Measurements from ENCODE around the gene ZNF674. TPM values are rescaled to one million over a fixed set of nuclear protein-coding genes. Genes with fewer than 3 reads are reported as not detected.

ZNF674 gene
- total and polyA plus RNA-seq, 2 donors from 2014 or later, result 1.4 to 6.3 TPM

DNA sequence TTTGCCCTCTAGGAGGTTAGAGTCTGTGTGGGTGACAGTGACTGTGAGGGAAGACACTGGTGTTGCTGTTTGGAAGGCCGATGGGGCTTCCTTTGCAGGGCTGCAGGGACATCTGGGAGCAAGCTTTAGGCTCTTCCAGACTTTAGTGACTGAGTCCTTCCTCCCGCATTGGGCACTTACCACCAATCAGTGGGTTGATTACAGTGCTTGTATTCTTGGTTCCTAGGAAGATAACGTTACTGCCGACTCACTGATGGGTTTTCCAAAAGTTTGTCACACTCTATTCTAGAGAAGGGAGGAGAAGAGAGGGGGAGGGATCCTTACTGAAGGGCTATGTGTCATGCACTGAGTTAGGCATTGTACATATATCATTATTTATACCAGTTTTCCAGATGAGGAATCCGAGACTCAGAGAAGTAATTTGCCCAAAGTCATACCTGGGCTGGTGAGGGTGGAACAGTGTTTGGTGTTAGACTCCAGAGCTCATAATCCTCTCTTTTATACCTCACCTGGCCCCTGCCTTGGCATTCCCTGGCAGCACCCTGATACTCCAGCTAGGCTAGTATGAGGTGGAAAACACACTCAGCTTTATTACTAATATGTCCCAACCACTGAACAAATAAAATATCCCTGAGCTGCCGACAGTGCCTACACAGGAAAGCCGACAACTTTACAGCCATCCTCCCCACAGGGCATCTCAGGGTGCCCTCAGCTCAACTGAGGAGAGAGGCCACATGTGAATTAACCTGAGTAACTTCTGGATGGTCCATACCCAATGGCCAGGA is 32.2 kb upstream of the ZNF674 start:
- Histone ChIP-seq H3K27me3 (ENCODE audit: control insufficient read depth, insufficient read depth, low read length) (no peaks in the 10 kb centered on the region), H3K9me3 (ENCODE audit: control insufficient read depth in 2 of 3, insufficient read depth in 1 of 3, low read length in 3 of 3) (no peaks in the 10 kb centered on the region), H3K9ac (ENCODE audit: low read length in 3 of 3) (no peak overlapping the region), H3K4me1 (ENCODE audit: control insufficient read depth in 2 of 3, insufficient read depth in 2 of 3, low read depth in 1 of 3, low read length in 3 of 3) (no peaks in the 10 kb centered on the region), H3K36me3 (ENCODE audit: control insufficient read depth in 2 of 3, insufficient read depth in 3 of 3, low read length in 3 of 3) (no peaks in the 10 kb centered on the region), H3K4me3 (ENCODE audit: low read length in 3 of 3) (no peak overlapping the region), H3K27ac (ENCODE audit: low read depth in 2 of 2, low read length in 2 of 2) (no peak overlapping the region)
- DNase-seq (no peak), FAIRE-seq (no peak)
- TF ChIP-seq, protein P1, sequence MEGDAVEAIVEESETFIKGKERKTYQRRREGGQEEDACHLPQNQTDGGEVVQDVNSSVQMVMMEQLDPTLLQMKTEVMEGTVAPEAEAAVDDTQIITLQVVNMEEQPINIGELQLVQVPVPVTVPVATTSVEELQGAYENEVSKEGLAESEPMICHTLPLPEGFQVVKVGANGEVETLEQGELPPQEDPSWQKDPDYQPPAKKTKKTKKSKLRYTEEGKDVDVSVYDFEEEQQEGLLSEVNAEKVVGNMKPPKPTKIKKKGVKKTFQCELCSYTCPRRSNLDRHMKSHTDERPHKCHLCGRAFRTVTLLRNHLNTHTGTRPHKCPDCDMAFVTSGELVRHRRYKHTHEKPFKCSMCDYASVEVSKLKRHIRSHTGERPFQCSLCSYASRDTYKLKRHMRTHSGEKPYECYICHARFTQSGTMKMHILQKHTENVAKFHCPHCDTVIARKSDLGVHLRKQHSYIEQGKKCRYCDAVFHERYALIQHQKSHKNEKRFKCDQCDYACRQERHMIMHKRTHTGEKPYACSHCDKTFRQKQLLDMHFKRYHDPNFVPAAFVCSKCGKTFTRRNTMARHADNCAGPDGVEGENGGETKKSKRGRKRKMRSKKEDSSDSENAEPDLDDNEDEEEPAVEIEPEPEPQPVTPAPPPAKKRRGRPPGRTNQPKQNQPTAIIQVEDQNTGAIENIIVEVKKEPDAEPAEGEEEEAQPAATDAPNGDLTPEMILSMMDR (IDR thresholded peaks at IDR 0.05; ENCODE audit: borderline replicate concordance, extremely low read depth, insufficient read depth), result no peak
- intact Hi-C loops (cut with DNase I), result no loop called here

DNA sequence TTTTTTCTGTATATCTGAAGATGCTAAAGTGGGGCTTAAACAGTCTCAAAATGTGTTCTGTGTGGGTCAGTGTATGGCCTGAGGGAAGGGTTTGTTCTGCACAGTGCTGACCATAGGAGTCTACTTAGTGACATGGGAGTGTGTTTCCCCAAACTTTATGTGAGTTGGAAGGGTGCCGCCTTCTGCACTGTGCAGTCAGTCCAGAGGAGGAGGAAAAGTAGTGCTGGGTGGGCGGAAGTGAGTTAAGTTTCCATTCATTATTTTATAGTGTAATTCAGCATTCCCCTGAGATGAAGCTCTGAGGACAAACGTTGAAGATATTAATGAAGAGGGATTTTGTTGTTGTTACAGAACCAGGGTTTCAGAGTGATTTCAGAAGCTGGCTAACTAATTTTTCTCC is 31.2 kb upstream of the ZNF674 start:
- no peak for FAIRE-seq
- Histone ChIP-seq H3K9me3 (ENCODE audit: control insufficient read depth in 2 of 3, insufficient read depth in 1 of 3, low read length in 3 of 3) (no peaks in the 10 kb centered on the region), H3K9ac (ENCODE audit: low read length in 3 of 3) (no peak overlapping the region), H3K4me3 (ENCODE audit: low read length in 3 of 3) (peak overlapping the region in 1 of 3 donors; percentile 51), H3K27ac (ENCODE audit: low read depth in 2 of 2, low read length in 2 of 2) (no peak overlapping the region), H3K27me3 (ENCODE audit: control insufficient read depth, insufficient read depth, low read length) (peaks cover 2% of the 10 kb centered on the region), H3K4me1 (ENCODE audit: control insufficient read depth in 2 of 3, insufficient read depth in 2 of 3, low read depth in 1 of 3, low read length in 3 of 3) (no peaks in the 10 kb centered on the region), H3K36me3 (ENCODE audit: control insufficient read depth in 2 of 3, insufficient read depth in 3 of 3, low read length in 3 of 3) (no peaks in the 10 kb centered on the region)
- no peak for DNase-seq
- intact Hi-C loops (cut with DNase I), result no loop called here
- TF ChIP-seq, protein P1 (IDR thresholded peaks at IDR 0.05; ENCODE audit: borderline replicate concordance, extremely low read depth, insufficient read depth), result no peak

DNA sequence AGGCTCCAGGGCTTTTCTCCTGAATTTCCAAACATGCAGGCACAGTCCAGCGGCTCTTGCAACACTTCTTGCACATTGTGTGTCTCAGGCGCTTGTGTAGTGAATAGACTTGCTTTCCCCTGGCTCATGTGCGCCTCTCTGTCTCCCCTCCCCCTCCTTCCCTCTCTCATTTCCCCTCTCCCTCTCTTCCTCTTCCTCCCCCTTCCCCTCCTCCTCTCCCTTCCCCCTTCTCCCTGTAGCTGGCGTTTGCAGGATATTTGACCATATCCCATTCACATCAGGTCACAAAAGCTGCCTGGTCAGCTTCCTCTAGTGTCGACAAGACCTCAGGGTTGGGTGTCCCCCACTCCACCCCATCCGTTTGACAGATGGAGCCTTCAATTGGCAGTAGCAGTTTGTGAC is 30.8 kb upstream of the ZNF674 start:
- Histone ChIP-seq H3K27me3 (ENCODE audit: control insufficient read depth, insufficient read depth, low read length) (peaks cover 2% of the 10 kb centered on the region), H3K4me3 (ENCODE audit: low read length in 3 of 3) (peak overlapping the region; percentile 1 to 59 (median 51)), H3K9ac (ENCODE audit: low read length in 3 of 3) (no peak overlapping the region), H3K27ac (ENCODE audit: low read depth in 2 of 2, low read length in 2 of 2) (no peak overlapping the region), H3K36me3 (ENCODE audit: control insufficient read depth in 2 of 3, insufficient read depth in 3 of 3, low read length in 3 of 3) (no peaks in the 10 kb centered on the region), H3K9me3 (ENCODE audit: control insufficient read depth in 2 of 3, insufficient read depth in 1 of 3, low read length in 3 of 3) (no peaks in the 10 kb centered on the region), H3K4me1 (ENCODE audit: control insufficient read depth in 2 of 3, insufficient read depth in 2 of 3, low read depth in 1 of 3, low read length in 3 of 3) (no peaks in the 10 kb centered on the region)
- DNase-seq (peak in 1 of 5 donors; percentile 7), FAIRE-seq (no peak)
- TF ChIP-seq, protein P1 (IDR thresholded peaks at IDR 0.05; ENCODE audit: borderline replicate concordance, extremely low read depth, insufficient read depth), result no peak
- intact Hi-C loops (cut with DNase I), result no loop called here
